ENCODE data around the gene SNTG2. TPM values are rescaled to one million over a fixed set of nuclear protein-coding genes. Genes with fewer than 3 reads are reported as not detected.

The SNTG2 gene
- total RNA-seq, 1 donor from 2014 or later, result 0.47 TPM

GRCh38 chr2:1259746-1260145 is 309.1 kb downstream of the SNTG2 start:
- H3K27me3 ChIP-seq (ENCODE audit: low read depth), result peaks cover 15% of the 10 kb centered on the region
- intact Hi-C loops (cut with micrococcal nuclease), result no loop called here
- DNase-seq, result no peak
- H3K27ac ChIP-seq (replicated peaks), result no peak overlapping the region
- no peak overlapping the region for H3K4me3 ChIP-seq
- no peak for TF ChIP-seq CTCF (IDR thresholded peaks at IDR 0.05; ENCODE audit: borderline replicate concordance)
- H3K36me3 ChIP-seq, result no peaks in the 10 kb centered on the region
- no peaks in the 10 kb centered on the region for H3K4me1 ChIP-seq
- H3K9me3 ChIP-seq (replicated peaks), result no peaks in the 10 kb centered on the region

GRCh38 chr2:1262609-1263008 is 312.0 kb downstream of the SNTG2 start:
- no peaks in the 10 kb centered on the region for H3K36me3 ChIP-seq
- H3K4me1 ChIP-seq, result no peaks in the 10 kb centered on the region
- H3K4me3 ChIP-seq, result no peak overlapping the region
- no peak overlapping the region for H3K27ac ChIP-seq (replicated peaks)
- TF ChIP-seq CTCF (IDR thresholded peaks at IDR 0.05; ENCODE audit: borderline replicate concordance), result no peak
- DNase-seq, result no peak
- H3K27me3 ChIP-seq (ENCODE audit: low read depth), result peaks cover 4% of the 10 kb centered on the region
- intact Hi-C loops (cut with micrococcal nuclease), result no loop called here
- H3K9me3 ChIP-seq (replicated peaks), result no peaks in the 10 kb centered on the region

GRCh38 chr2:1265454-1265853 is 314.8 kb downstream of the SNTG2 start:
- Histone ChIP-seq H3K4me1 (no peaks in the 10 kb centered on the region), H3K27me3 (ENCODE audit: low read depth) (peaks cover 26% of the 10 kb centered on the region), H3K27ac (replicated peaks) (no peak overlapping the region), H3K36me3 (no peaks in the 10 kb centered on the region), H3K9me3 (replicated peaks) (no peaks in the 10 kb centered on the region), H3K4me3 (no peak overlapping the region)
- intact Hi-C loops (cut with micrococcal nuclease), result no loop called here
- TF ChIP-seq CTCF (IDR thresholded peaks at IDR 0.05; ENCODE audit: borderline replicate concordance), result no peak
- DNase-seq, result no peak

- H3K36me3 ChIP-seq, result no peaks in the 10 kb centered on the region
- no peak for TF ChIP-seq CTCF (IDR thresholded peaks at IDR 0.05; ENCODE audit: borderline replicate concordance)
Observed at GRCh38 chr2:1266351-1266750, 315.7 kb downstream of the SNTG2 start.

GRCh38 chr2:1268034-1268433 is 317.4 kb downstream of the SNTG2 start:
- no peak overlapping the region for H3K4me3 ChIP-seq
- no peak for DNase-seq
- intact Hi-C loops (cut with micrococcal nuclease), result no loop called here
- H3K27me3 ChIP-seq (ENCODE audit: low read depth), result peaks cover 34% of the 10 kb centered on the region
- no peaks in the 10 kb centered on the region for H3K36me3 ChIP-seq
- H3K9me3 ChIP-seq (replicated peaks), result no peaks in the 10 kb centered on the region
- H3K4me1 ChIP-seq, result no peaks in the 10 kb centered on the region
- no peak overlapping the region for H3K27ac ChIP-seq (replicated peaks)
- TF ChIP-seq CTCF (IDR thresholded peaks at IDR 0.05; ENCODE audit: borderline replicate concordance), result no peak

More at GRCh38 chr2:1266351-1266750, 315.7 kb downstream of the SNTG2 start:
- peaks cover 34% of the 10 kb centered on the region for H3K27me3 ChIP-seq (ENCODE audit: low read depth)
- H3K4me1 ChIP-seq, result no peaks in the 10 kb centered on the region
- DNase-seq, result no peak
- H3K4me3 ChIP-seq, result no peak overlapping the region
- intact Hi-C loops (cut with micrococcal nuclease), result no loop called here
- H3K9me3 ChIP-seq (replicated peaks), result no peaks in the 10 kb centered on the region
- H3K27ac ChIP-seq (replicated peaks), result no peak overlapping the region

- peaks cover 11% of the 10 kb centered on the region for H3K9me3 ChIP-seq (replicated peaks)
- H3K27me3 ChIP-seq (ENCODE audit: low read depth), result peaks cover 34% of the 10 kb centered on the region
- intact Hi-C loops (cut with micrococcal nuclease), result no loop called here
- no peaks in the 10 kb centered on the region for H3K4me1 ChIP-seq
- no peak overlapping the region for H3K27ac ChIP-seq (replicated peaks)
- no peaks in the 10 kb centered on the region for H3K36me3 ChIP-seq
- no peak for DNase-seq
- no peak for TF ChIP-seq CTCF (IDR thresholded peaks at IDR 0.05; ENCODE audit: borderline replicate concordance)
- H3K4me3 ChIP-seq, result no peak overlapping the region
Observed at GRCh38 chr2:1269812-1270211, 319.2 kb downstream of the SNTG2 start.

All from left ventricle myocardium inferior (tissue), 1 donor.